K562 (cell line): Measurements from ENCODE around the gene PLPPR4. TPM values are rescaled to one million over a fixed set of nuclear protein-coding genes. Genes with fewer than 3 reads are reported as not detected.
A peak's percentile ranks its signal among the peaks of the same experiment; 100 is the strongest.

Experiments
- ATAC-seq: fragments of 200-7000 bp; cut with Tn5 transposase; 3 replicates; pipeline ENCODE4 v1.9.1; 2020; ENCODE audit warnings: moderate library complexity
- BruUV-seq: library from RNA; stranded (reverse); fragments of 400-500 nt; replicated peaks from 2 replicates; lab custom pipeline; 2021; lab: Mats Ljungman, UMichigan
- CTCF ChIA-PET: fragments of 300-600 bp; formaldehyde crosslinking; extraction: SDS; loops from one replicate; lab custom pipeline; 2021; ENCODE audit warnings: low intra/inter-chr PET ratio; lab: Yijun Ruan, JAX
- POLR2A ChIA-PET: fragments of 300-600, 350-650 bp; sonication (Branson Sonifier 250); formaldehyde crosslinking; extraction: SDS; loops from one replicate; lab custom pipeline; 2021; ENCODE audit warnings: antibody characterized with exemption, inconsistent platforms; lab: Yijun Ruan, JAX
- DNase-seq, 4 experiments: peaks; one replicate each; pipeline versions ENCODE4 v3.0.0 to v3.0.0-alpha.2; 2011 to 2018; ENCODE audit warnings: low spot score in 3 of 4, mixed read lengths in 3 of 4; ENCODE audit errors: extremely low read depth in 1 of 4
- FAIRE-seq: peaks from 2 replicates; lab custom pipeline; 2011; peaks lifted over from hg19 to GRCh38; lab: Jason Lieb, UNC
- H2AFZ ChIP-seq: 2 replicates; pipeline ENCODE4 v1.6.0; 2011; ENCODE audit warnings: low read depth, low read length, control low read depth, inconsistent platforms
- H3K27ac ChIP-seq: fragments of 200-600 bp; 3 replicates; pipeline ENCODE4 v1.8.0; 2011; ENCODE audit warnings: low read depth, mild to moderate bottlenecking, control low read depth, inconsistent platforms, low read length, moderate library complexity, mixed read lengths; ENCODE audit errors: extremely low read depth
- H3K27me3 ChIP-seq, 2 experiments: fragments of 300-600 bp in 1 of 2; 2 replicates in 1 of 2; 3 replicates in 1 of 2; pipeline versions ENCODE4 v1.6.0 to v1.8.0; 2011; ENCODE audit warnings: inconsistent platforms in 2 of 2, low read length in 2 of 2, mild to moderate bottlenecking in 1 of 2, mixed read lengths in 1 of 2, moderate library complexity in 1 of 2; ENCODE audit not compliant: control insufficient read depth in 2 of 2, insufficient read depth in 2 of 2
- H3K36me3 ChIP-seq: fragments of 300-600 bp; 3 replicates; pipeline ENCODE4 v1.8.0; 2011; ENCODE audit warnings: mild to moderate bottlenecking, low read length, inconsistent platforms; ENCODE audit not compliant: control insufficient read depth, insufficient read depth
- H3K4me1 ChIP-seq, 2 experiments: fragments of 200-600 bp in 1 of 2; replicated peaks in 1 of 2; 2 replicates in 1 of 2; 3 replicates in 1 of 2; pipeline versions ENCODE4 v1.5.1 to v1.8.0; 2011; ENCODE audit warnings: inconsistent platforms in 2 of 2, low read length in 2 of 2, mild to moderate bottlenecking in 1 of 2, mixed read lengths in 1 of 2, moderate library complexity in 1 of 2; ENCODE audit not compliant: control insufficient read depth in 2 of 2, insufficient read depth in 2 of 2
- H3K4me2 ChIP-seq: 2 replicates; pipeline ENCODE4 v1.6.1; 2011; ENCODE audit warnings: low read length, control low read depth, inconsistent platforms, mixed read lengths; ENCODE audit not compliant: insufficient read depth
- H3K4me3 ChIP-seq: fragments of 200-600 bp; sonication (generic), shearing (Covaris generic); 2 replicates; pipeline ENCODE4 v1.5.1; 2016; ENCODE audit warnings: control low read depth, inconsistent platforms
- H3K79me2 ChIP-seq: fragments of 200-600 bp; 3 replicates; pipeline ENCODE4 v1.8.0; 2011; ENCODE audit warnings: low read length, inconsistent platforms; ENCODE audit not compliant: control insufficient read depth, insufficient read depth
- H3K9ac ChIP-seq, 2 experiments: 2 replicates each; pipeline versions ENCODE4 v1.6.0 to v1.6.1; 2011; ENCODE audit warnings: low read depth in 2 of 2, low read length in 2 of 2, control low read depth in 1 of 2, inconsistent platforms in 1 of 2, mild to moderate bottlenecking in 1 of 2, mixed read lengths in 1 of 2; ENCODE audit not compliant: insufficient read depth in 1 of 2
- H3K9me1 ChIP-seq: one replicate; pipeline ENCODE4 v1.6.0; 2011; ENCODE audit warnings: inconsistent platforms, mild to moderate bottlenecking, low read length, moderate library complexity; ENCODE audit not compliant: control insufficient read depth, insufficient read depth
- H3K9me3 ChIP-seq: replicated peaks from 2 replicates; pipeline ENCODE4 v1.5.1; 2011; ENCODE audit warnings: low read depth, low read length, inconsistent platforms; ENCODE audit not compliant: control insufficient read depth, insufficient read depth
- H4K20me1 ChIP-seq: replicated peaks from 2 replicates; pipeline ENCODE4 v1.6.1; 2011; ENCODE audit warnings: low read length, inconsistent platforms, mixed read lengths; ENCODE audit not compliant: control insufficient read depth, insufficient read depth
- CTCF ChIP-seq, 3 experiments: IDR thresholded peaks in 2 of 3; conservative IDR thresholded peaks in 1 of 3; 2 replicates each; pipeline ENCODE4 v1.5.1; 2011 to 2012; ENCODE audit warnings: low read length in 3 of 3, mild to moderate bottlenecking in 3 of 3, control low read depth in 2 of 3, improper control_type of control experiment in 1 of 3, inconsistent platforms in 1 of 3, low read depth in 1 of 3, mixed read lengths in 1 of 3, moderate library complexity in 1 of 3; ENCODE audit not compliant: insufficient read depth in 2 of 3
- HBP1 ChIP-seq: fragments of 450-650 bp; formaldehyde crosslinking; IDR thresholded peaks from 2 replicates; pipeline ENCODE4 v1.4.0; 2022; ENCODE audit warnings: missing genetic modification characterization
- KDM5B ChIP-seq: fragments of 200-600 bp; sonication (generic); IDR thresholded peaks from 2 replicates; pipeline ENCODE4 v1.6.1; 2012; ENCODE audit warnings: low read depth, mild to moderate bottlenecking, moderate library complexity, low read length, control low read depth, inconsistent platforms; ENCODE audit not compliant: insufficient replicate concordance
- RAD21 ChIP-seq, 2 experiments: fragments of 250-450 bp in 1 of 2; fragments of 450-650 bp in 1 of 2; sonication (Bioruptor Pico) in 1 of 2; formaldehyde crosslinking in 1 of 2; IDR thresholded peaks in 1 of 2; conservative IDR thresholded peaks in 1 of 2; 2 replicates each; pipeline versions ENCODE4 v1.4.0 to v1.8.0; 2020 to 2022; ENCODE audit warnings: mild to moderate bottlenecking in 2 of 2, moderate library complexity in 1 of 2
- WGBS: fragments of 100-300 bp; shearing (Covaris generic); methylation state at CpG from one replicate; pipeline ENCODE4 v1.1.6; 2016; ENCODE audit warnings: low coverage, mixed read lengths; ENCODE audit not compliant: insufficient coverage; ENCODE audit errors: missing lambda C conversion rate; 5-methylcytosine and 5-hydroxymethylcytosine counted together
- in situ Hi-C: fragments of 300-500 bp; cut with MboI; formaldehyde crosslinking; loops from 4 replicates; pipeline ENCODE4 v1.15.0; 2018; ENCODE audit warnings: inconsistent platforms, mixed read lengths
- intact Hi-C: fragments of 100-400 bp; cut with micrococcal nuclease; formaldehyde crosslinking; loops from 2 replicates; pipeline ENCODE4 v1.14.2; 2022
- polyA plus RNA-seq, 8 experiments: library from polyadenylated mRNA; depleted of rRNA in 4 of 8; stranded (reverse) in 5 of 8; unstranded in 3 of 8; fragments of >200 nt; fragmentation: Nextera tagmentation in 2 of 8; fragmentation: Illumina TruSeq in 1 of 8; extraction: Ambion mirVana in 2 of 8; extraction: Trizol in 1 of 8; gene quantifications; 2 replicates each; pipeline versions ENCODE4 v1.2.1 to v1.2.3, GENCODE V29; 2011 to 2014; ENCODE audit warnings: inconsistent platforms in 1 of 8, missing spikeins in 1 of 8
- total RNA-seq, 7 experiments: library from RNA; depleted of rRNA in 6 of 7; stranded (reverse); fragments of >200 nt in 6 of 7; fragmentation: Illumina TruSeq in 2 of 7; extraction: Trizol in 2 of 7; gene quantifications; 2 replicates each; pipeline versions ENCODE4 v1.2.1 to v1.2.3, GENCODE V29; 2011 to 2021; ENCODE audit warnings: low replicate concordance in 1 of 7

PLPPR4 gene
- total and polyA plus RNA-seq, 9 of the 15 experiments (the other 6 are each of a cell fraction or from before 2014, with no cell fraction given), result not detected

- H3K9ac ChIP-seq, result no peak overlapping the region
- CTCF ChIA-PET, result no interaction called here
- no peak overlapping the region for H3K4me2 ChIP-seq
- no peak overlapping the region for H2AFZ ChIP-seq
- in situ Hi-C loops (no loop called here), intact Hi-C loops (no loop called here)
- H3K27ac ChIP-seq, result no peak overlapping the region
- no peaks in the 10 kb centered on the region for H3K36me3 ChIP-seq
- H3K9me1 ChIP-seq, result no peaks in the 10 kb centered on the region
- TF ChIP-seq HBP1 (CRISPR knock-in tag), result no peak
- no TSS peak for BruUV-seq
- POLR2A ChIA-PET, result no interaction called here
- FAIRE-seq (no peak), DNase-seq (no peak), ATAC-seq (no peak)
- no peak overlapping the region for H3K4me3 ChIP-seq
- no peaks in the 10 kb centered on the region for H3K9me3 ChIP-seq
- no peaks in the 10 kb centered on the region for H3K79me2 ChIP-seq
- 0% methylated on average over 7 of the region's 7 CpGs for WGBS
- no peaks in the 10 kb centered on the region for H4K20me1 ChIP-seq
- H3K27me3 ChIP-seq, result peaks cover 0 to 4% of the 10 kb centered on the region in 2 experiments; a peak in 1 of 5 replicates
- H3K4me1 ChIP-seq, result no peaks in the 10 kb centered on the region
Observed at GRCh38 chr1:99306056-99306455, 41.8 kb downstream of the PLPPR4 start.

- peak in 2 of 4 experiments; percentile 2 to 7 for DNase-seq
- no peaks in the 10 kb centered on the region for H3K9me3 ChIP-seq
- ChIA-PET POLR2A (no interaction called here), CTCF (no interaction called here)
- H3K36me3 ChIP-seq, result no peaks in the 10 kb centered on the region
- H3K4me2 ChIP-seq, result no peak overlapping the region
- peak; percentile 65 for ATAC-seq
- intact Hi-C loops, result no loop called here
- no peaks in the 10 kb centered on the region for H3K4me1 ChIP-seq
- in situ Hi-C loops, result no loop called here
- BruUV-seq, result no TSS peak
- H2AFZ ChIP-seq, result no peak overlapping the region
- peaks cover 0 to 4% of the 10 kb centered on the region in 2 experiments; a peak in 1 of 5 replicates for H3K27me3 ChIP-seq
- H3K27ac ChIP-seq, result no peak overlapping the region
- TF ChIP-seq KDM5B (no peak), RAD21 (CRISPR knock-in tag; conservative IDR thresholded peaks at IDR 0.05 in 1 of 2, IDR thresholded peaks at IDR 0.05 in 1 of 2) (peak in 1 of 2 experiments; percentile 20; a peak in 1 of 4 replicates), CTCF (IDR thresholded peaks at IDR 0.05 in 2 of 3, conservative IDR thresholded peaks at IDR 0.05 in 1 of 3; ENCODE audit: insufficient read depth in 2 of 3, low read depth in 1 of 3, low read length in 3 of 3) (peak in 2 of 3 experiments; percentile 32 to 50; a peak in 4 of 6 replicates)
- no peak overlapping the region for H3K9ac ChIP-seq
- no peaks in the 10 kb centered on the region for H3K79me2 ChIP-seq
- no peaks in the 10 kb centered on the region for H3K9me1 ChIP-seq
- no peak for FAIRE-seq
- H3K4me3 ChIP-seq, result no peak overlapping the region
- under 1% methylated on average over 15 of the region's 15 CpGs for WGBS
- no peaks in the 10 kb centered on the region for H4K20me1 ChIP-seq
Observed at GRCh38 chr1:99306644-99307043, 42.4 kb downstream of the PLPPR4 start.
